Type B pancreatic cell (in vitro differentiated cells): Measurements from ENCODE around the gene IFT25. TPM values are rescaled to one million over a fixed set of nuclear protein-coding genes. Genes with fewer than 3 reads are reported as not detected.

Experiments
- DNase-seq: peaks from one replicate; pipeline ENCODE4 v3.0.0; 2021; ENCODE audit warnings: mixed read lengths; ENCODE audit not compliant: unreplicated experiment; ENCODE audit errors: extremely low spot score
- H3K27ac Mint-ChIP-seq: 2 replicates; pipeline ENCODE4 v1.8.0; 2021; ENCODE audit warnings: mild to moderate bottlenecking, mixed read lengths
- H3K27me3 Mint-ChIP-seq: 2 replicates; pipeline ENCODE4 v1.8.0; 2021; ENCODE audit warnings: mixed read lengths
- H3K36me3 Mint-ChIP-seq: 2 replicates; pipeline ENCODE4 v1.8.0; 2021; ENCODE audit warnings: mixed read lengths
- H3K4me1 Mint-ChIP-seq: one replicate; pipeline ENCODE4 v1.8.0; 2021; ENCODE audit warnings: mixed read lengths; ENCODE audit not compliant: unreplicated experiment
- H3K4me3 Mint-ChIP-seq: 2 replicates; pipeline ENCODE4 v1.8.0; 2021; ENCODE audit warnings: mild to moderate bottlenecking, mixed read lengths
- H3K9me3 Mint-ChIP-seq: 2 replicates; pipeline ENCODE4 v1.8.0; 2021; ENCODE audit warnings: mixed read lengths
- total RNA-seq: library from RNA; stranded (reverse); gene quantifications from 2 replicates; pipeline ENCODE4 v1.2.1, GENCODE V29; 2021; ENCODE audit warnings: low replicate concordance
- TF ChIP-seq, protein P1 (sequence below): fragments of 200-600 bp; sonication (generic); conservative IDR thresholded peaks from 2 replicates; pipeline ENCODE4 v1.5.0; 2021; ENCODE audit warnings: antibody characterized with exemption, mild to moderate bottlenecking

IFT25 gene
- total RNA-seq, 1 donor from 2014 or later: 41.2 TPM

DNA sequence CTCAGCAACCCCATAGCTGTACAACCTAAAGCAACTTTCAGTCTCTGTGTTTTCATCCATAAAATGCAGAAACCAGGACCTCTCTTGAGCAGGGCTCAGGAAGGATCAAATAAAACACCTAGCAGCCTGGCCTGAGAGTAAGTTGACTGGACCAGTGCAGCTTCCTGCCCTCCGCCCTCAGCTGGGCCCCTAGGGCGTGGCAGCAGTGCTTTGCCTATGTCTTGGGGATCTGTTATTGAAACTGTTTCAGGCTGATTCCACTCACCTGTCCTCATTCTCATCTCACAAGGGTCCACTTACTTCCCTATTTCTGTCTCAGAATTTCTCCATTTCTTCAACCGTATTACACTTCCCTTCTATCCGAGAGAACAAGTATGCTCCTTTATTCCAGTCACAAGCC is 18.0 kb upstream of the IFT25 start:
- H3K27ac Mint-ChIP-seq: no peak overlapping the region
- DNase-seq: no peak
- H3K9me3 Mint-ChIP-seq: no peaks in the 10 kb centered on the region
- no peaks in the 10 kb centered on the region for H3K4me1 Mint-ChIP-seq
- no peak overlapping the region for H3K4me3 Mint-ChIP-seq
- H3K27me3 Mint-ChIP-seq: no peaks in the 10 kb centered on the region
- peaks cover 32% of the 10 kb centered on the region for H3K36me3 Mint-ChIP-seq
- TF ChIP-seq, protein P1, sequence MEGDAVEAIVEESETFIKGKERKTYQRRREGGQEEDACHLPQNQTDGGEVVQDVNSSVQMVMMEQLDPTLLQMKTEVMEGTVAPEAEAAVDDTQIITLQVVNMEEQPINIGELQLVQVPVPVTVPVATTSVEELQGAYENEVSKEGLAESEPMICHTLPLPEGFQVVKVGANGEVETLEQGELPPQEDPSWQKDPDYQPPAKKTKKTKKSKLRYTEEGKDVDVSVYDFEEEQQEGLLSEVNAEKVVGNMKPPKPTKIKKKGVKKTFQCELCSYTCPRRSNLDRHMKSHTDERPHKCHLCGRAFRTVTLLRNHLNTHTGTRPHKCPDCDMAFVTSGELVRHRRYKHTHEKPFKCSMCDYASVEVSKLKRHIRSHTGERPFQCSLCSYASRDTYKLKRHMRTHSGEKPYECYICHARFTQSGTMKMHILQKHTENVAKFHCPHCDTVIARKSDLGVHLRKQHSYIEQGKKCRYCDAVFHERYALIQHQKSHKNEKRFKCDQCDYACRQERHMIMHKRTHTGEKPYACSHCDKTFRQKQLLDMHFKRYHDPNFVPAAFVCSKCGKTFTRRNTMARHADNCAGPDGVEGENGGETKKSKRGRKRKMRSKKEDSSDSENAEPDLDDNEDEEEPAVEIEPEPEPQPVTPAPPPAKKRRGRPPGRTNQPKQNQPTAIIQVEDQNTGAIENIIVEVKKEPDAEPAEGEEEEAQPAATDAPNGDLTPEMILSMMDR: no peak

DNA sequence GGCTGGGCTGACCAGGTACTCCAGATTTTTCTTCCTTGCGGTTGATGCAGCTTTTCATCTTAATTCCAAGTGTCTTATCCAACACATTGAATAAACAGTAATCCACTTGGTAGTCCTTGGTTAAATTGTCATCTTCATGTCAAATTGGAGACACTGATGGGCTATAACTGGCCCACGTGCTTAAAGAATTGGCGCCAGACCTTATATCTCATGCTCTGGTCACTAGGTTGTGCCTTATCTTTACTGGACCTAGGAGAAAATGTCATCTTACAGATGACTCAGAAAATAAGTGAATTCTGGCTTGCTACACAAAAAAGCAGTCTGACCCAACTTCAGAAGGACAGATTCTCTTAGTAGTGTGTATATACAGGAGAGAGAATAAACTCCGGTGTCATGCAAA is 16.9 kb upstream of the IFT25 start:
- Mint-ChIP-seq H3K9me3 (no peaks in the 10 kb centered on the region), H3K27me3 (no peaks in the 10 kb centered on the region), H3K4me1 (peaks cover 2% of the 10 kb centered on the region), H3K4me3 (no peak overlapping the region), H3K36me3 (peaks cover 33% of the 10 kb centered on the region), H3K27ac (no peak overlapping the region)
- TF ChIP-seq, protein P1: no peak
- no peak for DNase-seq

DNA sequence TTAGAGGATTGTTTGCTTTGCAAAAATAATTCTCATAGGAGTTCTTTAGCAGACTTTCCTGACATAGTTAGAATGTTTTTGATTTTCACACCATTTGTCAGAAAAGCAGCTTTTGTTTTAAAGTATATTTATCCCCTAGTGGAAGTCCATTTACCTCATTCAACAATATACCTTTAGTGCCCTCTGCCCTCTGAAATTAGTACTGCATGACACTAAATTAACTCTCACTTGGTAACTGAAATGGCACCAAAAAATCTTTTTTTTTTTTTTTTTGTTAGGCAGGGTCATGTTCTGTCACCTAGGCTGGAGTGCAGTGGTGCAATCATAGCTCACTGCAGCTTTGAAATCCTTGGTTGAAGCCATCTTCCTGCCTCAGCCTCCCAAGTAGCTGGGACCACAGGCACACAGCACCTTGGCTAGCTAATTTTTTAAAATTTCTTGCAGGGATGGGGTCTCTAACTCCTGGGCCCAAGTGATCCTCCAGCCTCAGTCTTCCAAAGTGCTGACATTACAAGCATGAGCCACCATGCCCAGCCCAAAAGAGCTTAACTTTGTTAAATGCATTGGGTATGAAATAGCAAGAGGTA is 14.3 kb upstream of the IFT25 start:
- peaks cover 27% of the 10 kb centered on the region for H3K36me3 Mint-ChIP-seq
- no peaks in the 10 kb centered on the region for H3K27me3 Mint-ChIP-seq
- no peaks in the 10 kb centered on the region for H3K9me3 Mint-ChIP-seq
- no peak overlapping the region for H3K4me3 Mint-ChIP-seq
- H3K4me1 Mint-ChIP-seq: peaks cover 11% of the 10 kb centered on the region
- no peak for DNase-seq
- H3K27ac Mint-ChIP-seq: no peak overlapping the region
- TF ChIP-seq, protein P1: peak; percentile 70

DNA sequence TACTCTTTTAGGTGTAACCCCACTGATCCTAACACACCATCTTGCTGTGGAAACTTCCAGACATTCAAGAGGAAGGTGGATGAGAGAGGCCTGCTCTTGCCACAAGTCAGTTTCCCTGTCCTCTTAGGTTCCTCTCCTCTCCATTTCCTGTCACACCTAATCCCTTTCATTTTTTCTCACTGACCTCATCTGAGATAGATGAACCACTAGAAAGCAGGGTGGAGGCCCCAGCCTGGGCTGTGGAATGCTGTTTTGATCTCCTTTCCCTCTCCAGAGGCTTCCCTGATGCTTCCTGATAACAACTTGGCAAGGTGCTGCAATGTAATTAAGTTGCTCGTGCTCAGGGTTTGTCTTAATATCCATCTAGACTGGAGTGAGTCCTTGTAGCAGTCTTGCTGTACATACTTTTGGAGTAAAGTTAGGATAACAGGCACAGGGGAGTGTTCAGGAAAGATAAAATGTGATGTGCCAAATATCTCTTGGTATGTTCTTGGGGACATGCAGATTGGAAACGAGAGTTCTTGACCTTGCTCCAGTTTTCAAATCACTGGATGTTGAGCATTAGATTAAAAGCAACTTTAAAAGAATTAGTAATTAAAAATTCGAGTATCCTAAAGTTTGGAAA is 11.8 kb upstream of the IFT25 start:
- Mint-ChIP-seq H3K36me3 (peaks cover 20% of the 10 kb centered on the region), H3K9me3 (no peaks in the 10 kb centered on the region), H3K4me3 (peak overlapping the region; percentile 62), H3K4me1 (peaks cover 14% of the 10 kb centered on the region), H3K27ac (peak overlapping the region; percentile 97), H3K27me3 (no peaks in the 10 kb centered on the region)
- TF ChIP-seq, protein P1: no peak
- DNase-seq: no peak

DNA sequence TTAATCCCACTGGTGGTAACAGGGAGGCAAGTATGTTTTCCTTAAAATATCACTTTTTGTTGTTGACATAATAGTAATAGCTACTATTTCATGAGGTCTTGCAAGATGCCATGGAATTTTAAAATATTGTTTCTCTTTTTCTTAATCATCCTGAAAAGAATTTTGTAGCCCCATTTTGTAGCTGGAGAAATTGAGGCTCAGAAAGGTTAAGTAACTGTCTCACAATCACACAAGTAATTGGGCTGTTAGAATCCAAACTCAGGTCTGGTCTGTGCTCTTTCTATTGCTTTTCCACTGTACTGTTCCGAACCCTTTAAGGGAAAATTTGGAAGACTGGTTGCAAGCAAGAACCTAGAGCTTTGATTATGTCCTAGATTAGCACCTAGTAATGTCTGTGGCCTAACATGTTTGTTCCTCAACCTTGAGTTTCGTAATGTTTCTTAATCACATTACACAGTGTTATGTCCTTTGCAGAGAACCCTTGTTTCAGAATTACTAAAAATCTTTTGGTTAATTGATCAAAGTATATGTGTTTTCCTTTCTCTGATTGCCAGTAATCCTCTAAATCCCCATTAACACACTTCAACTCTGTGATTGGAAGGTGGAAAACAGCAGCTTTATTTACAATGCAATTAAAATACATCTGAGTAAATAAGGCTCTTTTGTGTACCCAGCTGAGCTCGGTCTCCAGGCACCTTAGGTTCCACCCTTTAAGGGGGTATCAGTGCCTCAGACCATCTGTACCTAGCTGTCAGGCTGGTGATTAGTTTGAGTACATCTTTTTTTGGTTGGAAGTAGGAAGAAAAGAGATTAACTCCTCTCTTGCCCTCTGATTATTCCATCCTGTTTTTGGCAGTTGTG is 11.0 kb upstream of the IFT25 start:
- peak overlapping the region; percentile 97 for H3K27ac Mint-ChIP-seq
- peaks cover 14% of the 10 kb centered on the region for H3K4me1 Mint-ChIP-seq
- H3K36me3 Mint-ChIP-seq: peaks cover 14% of the 10 kb centered on the region
- H3K4me3 Mint-ChIP-seq: no peak overlapping the region
- DNase-seq: no peak
- no peaks in the 10 kb centered on the region for H3K9me3 Mint-ChIP-seq
- TF ChIP-seq, protein P1: no peak
- no peaks in the 10 kb centered on the region for H3K27me3 Mint-ChIP-seq
